ENCODE results near the gene SNCB.

Gene SNCB

GRCh38 chr5:176583076-176583475, 47.3 kb downstream of the SNCB start:
- no peak overlapping the region for H3K27ac ChIP-seq
- TF ChIP-seq CTCF (conservative IDR thresholded peaks at IDR 0.05) (no peak), ZFX (IDR thresholded peaks at IDR 0.05) (no peak)

- H3K27ac ChIP-seq = no peak overlapping the region
- no peak for TF ChIP-seq ZFX (IDR thresholded peaks at IDR 0.05)
- no peak for TF ChIP-seq CTCF (conservative IDR thresholded peaks at IDR 0.05)
These were observed 49.0 kb downstream of the SNCB start for GRCh38 chr5:176581361-176581760.

GRCh38 chr5:176579323-176579722, 51.0 kb downstream of the SNCB start:
- no peak overlapping the region for H3K27ac ChIP-seq
- TF ChIP-seq ZFX (IDR thresholded peaks at IDR 0.05) (no peak), CTCF (conservative IDR thresholded peaks at IDR 0.05) (no peak)

GRCh38 chr5:176578391-176578808, 51.9 kb downstream of the SNCB start:
- TF ChIP-seq ZFX (IDR thresholded peaks at IDR 0.05) (no peak), CTCF (conservative IDR thresholded peaks at IDR 0.05) (peak; percentile 87)
- no peak overlapping the region; the same call in 1 of the 2 replicates for H3K27ac ChIP-seq

- TF ChIP-seq CTCF (conservative IDR thresholded peaks at IDR 0.05) (no peak), ZFX (IDR thresholded peaks at IDR 0.05) (no peak)
- no peak overlapping the region; the same call in 1 of the 2 replicates for H3K27ac ChIP-seq
These were observed 52.8 kb downstream of the SNCB start for GRCh38 chr5:176577312-176578176.

- TF ChIP-seq ZFX (IDR thresholded peaks at IDR 0.05) (no peak), CTCF (conservative IDR thresholded peaks at IDR 0.05) (no peak)
- H3K27ac ChIP-seq = no peak overlapping the region
These were observed 54.6 kb downstream of the SNCB start for GRCh38 chr5:176575488-176576422.

GRCh38 chr5:176575066-176575465, 55.3 kb downstream of the SNCB start:
- no peak for TF ChIP-seq CTCF (conservative IDR thresholded peaks at IDR 0.05)
- no peak for TF ChIP-seq ZFX (IDR thresholded peaks at IDR 0.05)
- no peak overlapping the region for H3K27ac ChIP-seq
